HEK293 (cell line): ENCODE results near the gene TARS3.

Experiments
- SALL2 ChIP-seq: fragments of 450-650 bp; formaldehyde crosslinking; IDR thresholded peaks from 2 replicates; pipeline ENCODE4 v1.5.0; 2017; ENCODE audit warnings: missing biosample characterization, mild to moderate bottlenecking, missing genetic modification characterization, borderline replicate concordance
- YY2 ChIP-seq: fragments of 450-650 bp; formaldehyde crosslinking; IDR thresholded peaks from 2 replicates; pipeline ENCODE4 v1.5.1; 2016; ENCODE audit warnings: missing biosample characterization, missing genetic modification characterization
- ZNF140 ChIP-seq: fragments of 450-650 bp; formaldehyde crosslinking; IDR thresholded peaks from 2 replicates; pipeline ENCODE4 v1.5.1; 2016; ENCODE audit warnings: missing biosample characterization, missing genetic modification characterization
- ZNF280D ChIP-seq: fragments of 450-650 bp; formaldehyde crosslinking; IDR thresholded peaks from 2 replicates; pipeline ENCODE4 v1.5.1; 2016; ENCODE audit warnings: missing biosample characterization, missing genetic modification characterization

DNA sequence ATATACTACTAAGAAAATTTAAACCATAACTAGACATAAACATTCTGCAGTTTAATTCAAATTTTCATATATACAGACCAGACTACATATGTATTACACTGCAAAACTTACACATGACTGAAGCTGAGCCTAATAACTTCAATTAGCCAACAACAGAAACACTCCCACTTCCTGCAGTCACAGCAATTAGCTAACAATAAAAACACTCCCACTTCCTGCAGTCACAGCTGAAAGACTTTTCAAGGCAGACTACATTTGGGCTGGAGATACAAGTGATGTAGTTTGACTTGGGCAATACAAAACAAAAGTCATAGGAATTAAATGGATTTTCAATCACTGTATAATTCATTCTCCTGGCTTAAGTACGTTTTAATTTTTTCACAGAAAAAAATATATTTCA lies 82.4 kb downstream of the TARS3 start:
- TF ChIP-seq SALL2 (no peak), YY2 (tag by site-specific recombination) (no peak), ZNF280D (no peak), ZNF140 (no peak)
